Endodermal cell (in vitro differentiated cells): Measurements from ENCODE around the gene HTR5A. TPM values are rescaled to one million over a fixed set of nuclear protein-coding genes. Genes with fewer than 3 reads are reported as not detected.

Experiments
- DNase-seq: peaks from one replicate; pipeline ENCODE4 v3.0.0-alpha.2; 2017
- H3K27ac ChIP-seq: 2 replicates; pipeline ENCODE4 v1.5.1; 2013; ENCODE audit warnings: mild to moderate bottlenecking, low read depth, low read length, moderate library complexity
- H3K27me3 ChIP-seq: 2 replicates; pipeline ENCODE4 v1.6.1; 2013; ENCODE audit warnings: mild to moderate bottlenecking, low read length, moderate library complexity; ENCODE audit not compliant: insufficient read depth, control insufficient read depth, poor library complexity, severe bottlenecking
- H3K36me3 ChIP-seq: 2 replicates; pipeline ENCODE4 v1.7.0; 2013; ENCODE audit warnings: mild to moderate bottlenecking, low read length, moderate library complexity; ENCODE audit not compliant: control insufficient read depth, insufficient read depth
- H3K4me1 ChIP-seq: one replicate; pipeline ENCODE4 v1.7.0; 2013; ENCODE audit warnings: low read length; ENCODE audit not compliant: control insufficient read depth, insufficient read depth
- H3K4me3 ChIP-seq: 2 replicates; pipeline ENCODE4 v1.5.1; 2013; ENCODE audit warnings: mild to moderate bottlenecking, low read length, moderate library complexity
- H3K9ac ChIP-seq: 2 replicates; pipeline ENCODE4 v1.6.1; 2013; ENCODE audit warnings: mild to moderate bottlenecking, low read length, moderate library complexity; ENCODE audit not compliant: poor library complexity, severe bottlenecking; ENCODE audit errors: extremely low read depth
- H3K9me3 ChIP-seq: 2 replicates; pipeline ENCODE4 v1.6.1; 2013; ENCODE audit warnings: mild to moderate bottlenecking, low read length, moderate library complexity; ENCODE audit not compliant: control insufficient read depth
- H3K27ac Mint-ChIP-seq: 2 replicates; pipeline ENCODE4 v1.8.0; 2020; ENCODE audit warnings: mixed read lengths
- H3K27me3 Mint-ChIP-seq: 2 replicates; pipeline ENCODE4 v1.8.0; 2021; ENCODE audit warnings: mild to moderate bottlenecking, mixed read lengths; ENCODE audit not compliant: insufficient read depth
- H3K36me3 Mint-ChIP-seq: 2 replicates; pipeline ENCODE4 v1.8.0; 2020; ENCODE audit warnings: low read depth, mixed read lengths
- H3K4me1 Mint-ChIP-seq: 2 replicates; pipeline ENCODE4 v1.8.0; 2020; ENCODE audit warnings: mixed read lengths
- H3K4me3 Mint-ChIP-seq: 2 replicates; pipeline ENCODE4 v1.8.0; 2020; ENCODE audit warnings: mild to moderate bottlenecking, moderate library complexity, mixed read lengths
- H3K9me3 Mint-ChIP-seq: 2 replicates; pipeline ENCODE4 v1.8.0; 2020; ENCODE audit warnings: mild to moderate bottlenecking, mixed read lengths
- WGBS, 2 experiments: methylation state at CpG; one replicate each; pipeline versions ENCODE4 v1.1.5 to v1.1.7; 2013; ENCODE audit warnings: missing lambda C conversion rate in 2 of 2, mixed read lengths in 1 of 2; ENCODE audit not compliant: insufficient coverage in 1 of 2, insufficient read length in 1 of 2; 5-methylcytosine and 5-hydroxymethylcytosine counted together
- total RNA-seq, 2 donors: library from RNA; stranded (reverse); fragmentation: NEBNext Ultra II Directional in 1 of 2; extraction: Animal tissue kit (Norgen Biotek cat#: 25700) in 1 of 2; gene quantifications; 2 replicates in 1 of 2; 3 replicates in 1 of 2; pipeline ENCODE4 v1.2.1, GENCODE V29; 2021
- TF ChIP-seq, protein P1 (sequence below): fragments of 200-600 bp; sonication (generic); conservative IDR thresholded peaks from 2 replicates; pipeline ENCODE4 v1.5.0; 2021; ENCODE audit warnings: antibody characterized with exemption, mild to moderate bottlenecking

Gene HTR5A
- total RNA-seq, 2 donors from 2014 or later = 0.11 to 0.46 TPM

DNA sequence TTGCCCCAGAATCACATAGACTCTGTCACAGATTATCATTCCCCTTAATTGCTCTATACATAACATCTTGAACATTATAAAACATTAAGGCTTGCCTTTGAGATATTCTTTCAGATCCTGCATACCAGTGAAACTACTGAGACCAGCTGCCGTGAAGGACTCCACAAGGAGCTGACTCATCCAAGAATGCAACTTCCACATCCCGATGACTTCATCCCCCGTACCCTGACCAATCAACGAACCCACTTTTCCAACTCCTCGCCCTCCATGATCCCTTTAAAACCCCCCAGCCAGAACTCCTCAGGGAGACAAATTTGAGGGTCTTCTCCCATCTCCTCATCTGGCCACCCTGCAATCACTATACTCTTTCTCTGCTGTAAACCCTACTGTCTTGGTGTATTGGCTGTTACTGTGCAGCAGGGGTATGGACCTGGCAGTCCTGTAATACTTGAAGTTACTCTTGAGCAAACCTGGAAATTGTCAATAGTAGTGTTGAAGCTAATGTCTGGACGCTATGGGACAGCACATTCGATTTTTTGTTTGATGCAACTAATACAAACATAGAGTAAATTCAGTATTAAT, 49.8 kb downstream of the HTR5A start:
- no peak overlapping the region for H3K4me3 Mint-ChIP-seq
- Histone ChIP-seq H3K9me3 (peaks cover 53% of the 10 kb centered on the region), H3K27me3 (no peaks in the 10 kb centered on the region), H3K4me1 (peaks cover 3% of the 10 kb centered on the region), H3K4me3 (no peak overlapping the region), H3K36me3 (no peaks in the 10 kb centered on the region), H3K27ac (no peak overlapping the region), H3K9ac (no peak overlapping the region)
- peaks cover 4% of the 10 kb centered on the region for H3K27me3 Mint-ChIP-seq
- no peak overlapping the region for H3K27ac Mint-ChIP-seq
- peaks cover 57% of the 10 kb centered on the region for H3K9me3 Mint-ChIP-seq
- peaks cover 13% of the 10 kb centered on the region for H3K4me1 Mint-ChIP-seq
- TF ChIP-seq, protein P1, sequence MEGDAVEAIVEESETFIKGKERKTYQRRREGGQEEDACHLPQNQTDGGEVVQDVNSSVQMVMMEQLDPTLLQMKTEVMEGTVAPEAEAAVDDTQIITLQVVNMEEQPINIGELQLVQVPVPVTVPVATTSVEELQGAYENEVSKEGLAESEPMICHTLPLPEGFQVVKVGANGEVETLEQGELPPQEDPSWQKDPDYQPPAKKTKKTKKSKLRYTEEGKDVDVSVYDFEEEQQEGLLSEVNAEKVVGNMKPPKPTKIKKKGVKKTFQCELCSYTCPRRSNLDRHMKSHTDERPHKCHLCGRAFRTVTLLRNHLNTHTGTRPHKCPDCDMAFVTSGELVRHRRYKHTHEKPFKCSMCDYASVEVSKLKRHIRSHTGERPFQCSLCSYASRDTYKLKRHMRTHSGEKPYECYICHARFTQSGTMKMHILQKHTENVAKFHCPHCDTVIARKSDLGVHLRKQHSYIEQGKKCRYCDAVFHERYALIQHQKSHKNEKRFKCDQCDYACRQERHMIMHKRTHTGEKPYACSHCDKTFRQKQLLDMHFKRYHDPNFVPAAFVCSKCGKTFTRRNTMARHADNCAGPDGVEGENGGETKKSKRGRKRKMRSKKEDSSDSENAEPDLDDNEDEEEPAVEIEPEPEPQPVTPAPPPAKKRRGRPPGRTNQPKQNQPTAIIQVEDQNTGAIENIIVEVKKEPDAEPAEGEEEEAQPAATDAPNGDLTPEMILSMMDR = no peak
- DNase-seq = peak; percentile 22
- H3K36me3 Mint-ChIP-seq = peaks cover 5% of the 10 kb centered on the region
- 85 to 90% methylated on average over 2 to 7 of the region's 7 CpGs for WGBS, 2 experiments

DNA sequence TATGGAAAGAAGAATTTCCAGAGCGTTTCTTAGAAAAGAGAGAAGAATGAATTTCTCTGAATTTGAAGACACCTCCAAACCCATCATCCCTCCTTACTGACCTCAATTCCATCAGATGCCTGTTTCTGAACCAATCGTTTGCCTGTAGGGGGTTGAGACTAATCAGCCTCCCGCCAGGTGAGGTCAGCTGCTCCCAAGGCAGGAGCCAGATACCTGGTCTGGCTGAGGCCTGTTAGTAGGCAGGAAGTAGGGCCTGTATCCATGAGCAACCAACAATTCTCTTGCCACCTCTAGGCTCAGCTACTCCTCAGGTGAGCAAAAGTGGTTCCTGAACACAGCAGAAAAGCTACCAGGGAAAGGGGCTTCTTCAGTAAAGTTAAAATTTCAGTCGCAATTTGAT, 50.3 kb downstream of the HTR5A start:
- Histone ChIP-seq H3K27ac (no peak overlapping the region), H3K9ac (no peak overlapping the region), H3K36me3 (no peaks in the 10 kb centered on the region), H3K4me1 (peaks cover 3% of the 10 kb centered on the region), H3K9me3 (peaks cover 54% of the 10 kb centered on the region), H3K27me3 (no peaks in the 10 kb centered on the region), H3K4me3 (no peak overlapping the region)
- 93% methylated on average over 4 of the region's 4 CpGs; no CpG with 5 or more reads in 1 of the 2 experiments for WGBS, 2 experiments
- Mint-ChIP-seq H3K27me3 (peaks cover 4% of the 10 kb centered on the region), H3K27ac (no peak overlapping the region), H3K4me1 (peaks cover 13% of the 10 kb centered on the region), H3K9me3 (peaks cover 51% of the 10 kb centered on the region), H3K4me3 (no peak overlapping the region), H3K36me3 (peaks cover 5% of the 10 kb centered on the region)
- DNase-seq = peak; percentile 42
- TF ChIP-seq, protein P1 = no peak

DNA sequence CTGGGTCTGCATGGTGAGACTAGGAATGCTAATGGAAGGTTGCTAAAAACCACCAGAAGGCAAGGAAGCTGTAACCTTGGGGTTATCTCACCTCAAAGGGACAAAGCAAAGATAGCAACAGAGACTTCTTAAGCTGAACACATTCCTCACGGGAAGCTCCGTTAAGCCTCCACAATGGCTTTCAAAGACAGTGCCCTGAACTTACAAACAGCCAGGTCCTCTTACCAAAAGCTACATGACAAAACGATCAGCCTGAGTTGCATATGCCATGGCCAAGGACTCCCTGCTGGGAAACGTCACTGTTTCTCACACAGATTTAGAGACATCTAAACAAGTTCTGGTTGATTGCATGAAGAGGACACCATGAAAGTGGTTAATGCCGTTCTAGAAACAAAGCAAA, 52.7 kb downstream of the HTR5A start:
- Mint-ChIP-seq H3K4me3 (no peak overlapping the region), H3K36me3 (peaks cover 5% of the 10 kb centered on the region), H3K9me3 (peaks cover 43% of the 10 kb centered on the region), H3K4me1 (peaks cover 13% of the 10 kb centered on the region), H3K27ac (peak overlapping the region; percentile 87), H3K27me3 (peaks cover 4% of the 10 kb centered on the region)
- no peaks in the 10 kb centered on the region for H3K36me3 ChIP-seq
- WGBS, 2 experiments = 29 to 32% methylated on average over 5 of the region's 5 CpGs
- TF ChIP-seq, protein P1 = no peak
- DNase-seq = peak; percentile 85
- peak overlapping the region; percentile 6 for H3K27ac ChIP-seq
- no peaks in the 10 kb centered on the region for H3K27me3 ChIP-seq
- peak overlapping the region; percentile 63 for H3K4me3 ChIP-seq
- peaks cover 48% of the 10 kb centered on the region for H3K9me3 ChIP-seq
- peak overlapping the region; percentile 52 for H3K9ac ChIP-seq
- peaks cover 3% of the 10 kb centered on the region for H3K4me1 ChIP-seq
